DND-41 (cell line): ENCODE results near the gene EXOC4.

Experiments
- ATAC-seq: fragments of 200-7000 bp; cut with Tn5 transposase; 3 replicates; pipeline ENCODE4 v1.9.1; 2021; ENCODE audit warnings: low read depth; ENCODE audit not compliant: insufficient read depth
- DNase-seq: peaks from one replicate; pipeline ENCODE4 v3.0.0-alpha.2; 2020
- H2AFZ ChIP-seq: 2 replicates; pipeline ENCODE4 v1.6.0; 2012; ENCODE audit warnings: low read depth, low read length
- H3K27ac ChIP-seq: 2 replicates; pipeline ENCODE4 v1.5.1; 2012; ENCODE audit warnings: low read length, inconsistent platforms
- H3K27me3 ChIP-seq: fragments of 200-600 bp; sonication (generic); 2 replicates; pipeline ENCODE4 v1.6.0; 2012; ENCODE audit warnings: low read length, mild to moderate bottlenecking, inconsistent platforms; ENCODE audit not compliant: insufficient read depth, poor library complexity
- H3K36me3 ChIP-seq: 2 replicates; pipeline ENCODE4 v1.5.1; 2012; ENCODE audit warnings: low read length, inconsistent platforms; ENCODE audit not compliant: insufficient read depth
- H3K4me1 ChIP-seq: 2 replicates; pipeline ENCODE4 v1.5.1; 2012; ENCODE audit warnings: mild to moderate bottlenecking, low read length; ENCODE audit not compliant: insufficient read depth
- H3K4me2 ChIP-seq: 2 replicates; pipeline ENCODE4 v1.6.0; 2012; ENCODE audit warnings: mild to moderate bottlenecking, moderate library complexity, low read length, inconsistent platforms; ENCODE audit not compliant: insufficient read depth
- H3K4me3 ChIP-seq, 2 experiments: fragments of 200-600 bp in 1 of 2; shearing (Covaris generic) in 1 of 2; 2 replicates each; pipeline ENCODE4 v1.5.1; 2012 to 2016; ENCODE audit warnings: inconsistent platforms in 2 of 2, low read length in 2 of 2, mild to moderate bottlenecking in 2 of 2, low read depth in 1 of 2, moderate library complexity in 1 of 2
- H3K79me2 ChIP-seq: 2 replicates; pipeline ENCODE4 v1.6.0; 2012; ENCODE audit warnings: low read length, inconsistent platforms; ENCODE audit not compliant: insufficient read depth
- H3K9ac ChIP-seq: 2 replicates; pipeline ENCODE4 v1.6.0; 2012; ENCODE audit warnings: low read depth, mild to moderate bottlenecking, inconsistent platforms, low read length, moderate library complexity
- H3K9me3 ChIP-seq: 2 replicates; pipeline ENCODE4 v1.5.1; 2012; ENCODE audit warnings: low read length, moderate library complexity, mild to moderate bottlenecking, inconsistent platforms; ENCODE audit not compliant: insufficient read depth, severe bottlenecking
- H4K20me1 ChIP-seq: 2 replicates; pipeline ENCODE4 v1.6.0; 2012; ENCODE audit warnings: low read length; ENCODE audit not compliant: insufficient read depth
- EZH2 ChIP-seq: IDR thresholded peaks from 3 replicates; pipeline ENCODE4 v1.6.1; 2012; ENCODE audit warnings: borderline replicate concordance, low read depth, mild to moderate bottlenecking, moderate library complexity, low read length, inconsistent platforms; ENCODE audit not compliant: severe bottlenecking
- TF ChIP-seq, protein P1 (sequence below): IDR thresholded peaks from 2 replicates; pipeline ENCODE4 v1.5.1; 2012; ENCODE audit warnings: borderline replicate concordance, low read length, moderate library complexity, mild to moderate bottlenecking; ENCODE audit not compliant: poor library complexity, severe bottlenecking; ENCODE audit errors: extremely low read depth

EXOC4 gene

DNA sequence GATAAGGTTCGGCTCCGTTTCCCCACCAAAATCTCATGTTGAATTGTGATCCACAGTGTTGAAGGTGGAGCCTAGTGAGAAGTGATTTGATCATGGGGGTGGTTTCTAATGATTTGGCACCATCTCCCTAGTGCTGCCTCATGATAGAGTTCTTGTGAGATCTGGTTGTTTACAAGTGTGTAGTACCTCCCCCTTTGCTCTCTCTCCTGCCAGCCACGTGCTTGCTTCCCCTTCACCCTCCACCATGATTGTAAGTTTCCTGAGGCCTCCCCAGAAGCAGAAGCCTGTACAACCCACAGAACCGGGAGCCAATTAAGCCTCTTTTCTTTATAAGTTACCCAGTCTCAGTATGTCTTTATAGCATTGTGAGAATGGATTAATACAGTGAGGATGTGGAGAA lies 862.1 kb downstream of the EXOC4 start:
- H3K36me3 ChIP-seq, result no peaks in the 10 kb centered on the region
- H3K27ac ChIP-seq, result no peak overlapping the region
- H3K4me3 ChIP-seq, result no peak overlapping the region
- no peak overlapping the region for H2AFZ ChIP-seq
- no peak for ATAC-seq
- no peak for TF ChIP-seq EZH2
- TF ChIP-seq, protein P1, sequence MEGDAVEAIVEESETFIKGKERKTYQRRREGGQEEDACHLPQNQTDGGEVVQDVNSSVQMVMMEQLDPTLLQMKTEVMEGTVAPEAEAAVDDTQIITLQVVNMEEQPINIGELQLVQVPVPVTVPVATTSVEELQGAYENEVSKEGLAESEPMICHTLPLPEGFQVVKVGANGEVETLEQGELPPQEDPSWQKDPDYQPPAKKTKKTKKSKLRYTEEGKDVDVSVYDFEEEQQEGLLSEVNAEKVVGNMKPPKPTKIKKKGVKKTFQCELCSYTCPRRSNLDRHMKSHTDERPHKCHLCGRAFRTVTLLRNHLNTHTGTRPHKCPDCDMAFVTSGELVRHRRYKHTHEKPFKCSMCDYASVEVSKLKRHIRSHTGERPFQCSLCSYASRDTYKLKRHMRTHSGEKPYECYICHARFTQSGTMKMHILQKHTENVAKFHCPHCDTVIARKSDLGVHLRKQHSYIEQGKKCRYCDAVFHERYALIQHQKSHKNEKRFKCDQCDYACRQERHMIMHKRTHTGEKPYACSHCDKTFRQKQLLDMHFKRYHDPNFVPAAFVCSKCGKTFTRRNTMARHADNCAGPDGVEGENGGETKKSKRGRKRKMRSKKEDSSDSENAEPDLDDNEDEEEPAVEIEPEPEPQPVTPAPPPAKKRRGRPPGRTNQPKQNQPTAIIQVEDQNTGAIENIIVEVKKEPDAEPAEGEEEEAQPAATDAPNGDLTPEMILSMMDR, result no peak
- no peak for DNase-seq
- no peak overlapping the region for H3K4me2 ChIP-seq
- H3K9ac ChIP-seq, result no peak overlapping the region
- H3K9me3 ChIP-seq, result no peaks in the 10 kb centered on the region
- no peaks in the 10 kb centered on the region for H3K27me3 ChIP-seq
- no peaks in the 10 kb centered on the region for H3K4me1 ChIP-seq
- H3K79me2 ChIP-seq, result no peaks in the 10 kb centered on the region
- H4K20me1 ChIP-seq, result no peaks in the 10 kb centered on the region
